GM19240 (cell line): ENCODE measurements around the gene CCDC116.
"Not testable (repeated sequence)": the region's sequence is repeated elsewhere in the genome, so short reads cannot be mapped to it uniquely, and the experiment has no call there.

ENCODE experiments used
- DNase-seq: peaks from one replicate; pipeline ENCODE4 v3.0.0; 2011; ENCODE audit warnings: low spot score; ENCODE audit not compliant: insufficient read length

Gene CCDC116, protein sequence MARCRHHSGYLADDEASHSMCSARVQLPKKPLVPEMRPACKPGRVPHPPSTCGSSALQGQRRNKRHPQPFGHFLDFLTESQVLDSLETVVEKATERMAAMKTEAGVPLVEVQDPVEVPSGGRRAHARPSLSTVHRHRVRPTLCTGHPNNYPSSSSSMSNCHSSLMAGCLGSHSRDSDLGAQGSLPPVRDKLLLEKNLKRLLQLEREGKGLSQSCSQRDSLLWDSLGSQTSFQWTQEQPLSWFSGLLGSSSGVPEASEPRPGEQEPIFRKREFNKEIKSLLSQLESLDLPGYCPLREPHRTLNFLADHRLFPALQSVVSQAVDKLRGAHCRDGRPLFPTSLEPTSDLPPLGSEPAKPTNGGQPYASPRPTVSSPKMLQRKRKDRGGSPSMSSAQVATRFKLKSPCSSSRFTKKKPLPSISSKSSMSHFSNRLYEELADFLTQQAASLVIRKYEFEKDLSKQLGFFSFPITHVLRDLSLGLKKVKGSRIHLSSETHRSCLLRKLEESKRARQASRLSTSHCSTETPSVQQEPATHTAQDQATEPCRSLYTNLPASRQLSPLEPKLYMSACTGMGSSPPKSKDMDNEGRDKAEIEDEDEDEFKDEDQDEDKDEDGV

DNA sequence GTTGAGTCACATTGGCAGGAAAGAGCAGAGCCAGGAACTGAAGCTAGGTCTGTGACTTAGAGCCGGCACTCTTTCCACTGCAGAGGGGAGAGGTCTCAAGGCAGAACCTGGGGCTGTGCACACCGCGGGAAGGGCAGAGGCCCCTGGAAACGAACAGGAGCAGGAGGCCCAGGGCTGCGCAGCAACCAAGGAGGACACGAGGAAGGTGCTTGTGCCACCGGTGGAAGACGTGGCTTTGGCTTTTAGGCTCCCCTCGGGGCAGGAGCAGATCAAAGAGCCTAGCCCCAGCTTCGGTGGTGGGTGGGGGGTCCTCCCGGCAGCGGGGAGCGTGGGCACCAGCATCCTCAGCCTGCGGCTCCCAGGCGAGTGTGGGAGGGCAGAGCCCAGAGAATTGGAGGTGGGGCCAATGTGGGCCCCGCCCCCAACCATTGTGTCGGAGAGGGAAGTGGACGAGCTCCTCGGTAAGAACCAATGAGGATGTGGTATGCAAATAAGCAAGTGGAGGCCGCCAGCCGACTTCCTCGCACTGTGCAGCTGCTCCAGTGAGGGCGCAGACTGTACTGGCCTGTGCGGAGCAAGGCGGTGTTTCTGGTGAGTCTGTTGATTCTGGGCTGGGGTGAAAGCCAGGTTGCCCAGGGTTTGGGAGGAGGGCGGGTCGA lies at the start of gene CCDC116:
Gene CCDC116 (plus strand): TSS at position 524 of the 659 bp plus-strand sequence. CDS start 422 bp downstream, outside the sequence.
- DNase-seq = no peak

DNA sequence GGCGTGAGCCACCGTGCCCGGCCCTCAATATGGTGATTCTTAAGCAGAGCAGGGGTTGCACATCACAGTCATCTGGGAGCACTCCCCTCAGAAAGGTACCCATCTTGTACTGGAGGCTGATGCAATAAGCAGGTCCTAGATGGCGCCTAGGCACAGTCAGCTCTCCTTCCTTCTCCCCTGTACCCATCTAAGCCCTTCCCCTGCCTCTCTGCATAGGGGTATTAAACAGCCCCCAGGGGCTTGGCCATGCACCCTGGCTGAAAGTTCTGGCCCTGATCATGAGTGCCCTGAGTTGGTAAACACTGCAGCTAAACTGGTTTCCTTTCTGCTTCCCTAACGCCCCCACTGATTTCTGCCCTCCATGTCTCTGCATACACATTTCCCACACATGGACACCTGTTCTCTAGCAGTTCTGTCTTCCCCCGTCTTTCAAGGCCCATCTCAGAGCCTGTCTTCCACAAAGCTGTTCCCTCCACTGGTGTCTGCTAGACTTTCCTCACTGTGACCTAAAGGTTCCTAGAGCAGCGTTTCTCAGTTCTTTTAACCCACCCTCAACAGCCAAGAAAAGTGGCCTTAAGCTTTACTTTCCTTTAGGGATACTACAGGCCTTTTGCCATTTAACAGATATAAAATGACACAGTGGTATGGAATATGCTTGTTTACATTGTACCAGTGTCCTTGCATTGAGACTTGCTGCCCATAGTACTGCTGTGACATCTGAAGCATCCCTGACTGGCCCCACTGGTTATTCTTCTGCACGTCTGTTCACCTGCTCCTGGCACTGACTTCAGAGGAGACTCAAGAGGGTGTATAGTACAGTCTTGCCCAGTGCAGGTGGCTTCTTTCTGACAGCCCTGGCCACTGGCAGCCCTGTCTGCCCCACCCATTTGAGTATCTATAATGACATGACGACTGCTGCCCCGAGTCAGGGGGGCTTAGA lies 49.5 kb upstream of the CCDC116 start:
- no peak for DNase-seq

DNA sequence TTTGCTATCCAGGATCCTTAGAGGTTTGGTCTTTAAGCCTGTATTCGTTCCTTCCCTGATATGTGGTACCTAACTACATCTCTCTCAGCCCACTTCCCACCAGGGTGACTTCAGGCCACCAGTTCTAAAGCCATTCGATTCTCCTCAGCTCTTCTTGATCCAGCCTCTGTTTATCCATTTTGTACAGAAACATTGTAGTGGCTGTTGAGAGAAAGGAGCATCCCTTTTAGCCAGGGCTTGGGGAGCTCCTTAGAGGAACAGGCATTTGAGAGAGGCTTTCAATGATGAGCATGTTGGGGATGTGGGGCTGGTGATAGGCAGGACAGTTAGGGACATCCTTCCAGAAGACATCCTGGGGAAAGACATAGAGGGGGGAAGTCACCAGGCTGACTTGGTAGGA lies 47.2 kb upstream of the CCDC116 start:
- DNase-seq = no peak

DNA sequence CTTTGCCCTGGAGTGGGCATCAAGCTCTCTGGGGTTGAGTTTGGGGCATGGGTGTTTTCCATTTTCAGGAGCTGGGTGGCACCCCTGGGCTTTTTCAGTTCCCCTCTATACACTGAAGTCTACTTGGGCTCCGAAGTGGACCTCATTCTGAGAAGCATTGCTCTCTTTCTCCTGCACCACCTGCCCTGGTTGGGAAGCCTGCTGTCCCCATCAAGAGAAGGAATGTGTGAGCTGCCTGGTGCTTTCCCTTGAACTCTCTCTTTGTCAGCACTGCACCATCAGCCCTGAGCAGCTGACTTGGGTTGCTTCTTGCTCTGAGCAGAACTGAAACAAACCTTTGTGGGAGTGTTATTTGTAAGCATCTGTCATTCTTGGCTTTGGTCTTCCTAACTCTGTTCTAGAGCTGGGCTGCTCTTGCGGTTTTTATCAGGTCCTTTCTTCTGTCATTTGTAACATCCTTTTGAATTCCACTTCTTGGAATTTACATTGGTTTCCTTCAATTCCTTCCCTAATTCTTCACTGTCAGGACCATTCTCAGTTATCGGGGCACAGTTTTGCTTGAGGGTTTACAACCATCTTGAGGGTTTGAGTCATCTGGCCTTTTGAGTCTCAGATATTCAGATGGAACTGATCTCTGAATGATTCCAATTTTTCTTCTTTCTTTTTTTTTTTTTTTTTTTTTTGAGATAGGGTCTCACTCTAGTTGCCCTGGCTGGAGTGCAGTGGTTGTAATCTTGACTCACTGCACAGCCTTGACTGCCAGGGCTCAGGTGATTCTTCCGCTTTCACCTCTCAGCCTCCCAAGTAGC lies 44.6 kb upstream of the CCDC116 start:
- DNase-seq = peak; percentile 84

DNA sequence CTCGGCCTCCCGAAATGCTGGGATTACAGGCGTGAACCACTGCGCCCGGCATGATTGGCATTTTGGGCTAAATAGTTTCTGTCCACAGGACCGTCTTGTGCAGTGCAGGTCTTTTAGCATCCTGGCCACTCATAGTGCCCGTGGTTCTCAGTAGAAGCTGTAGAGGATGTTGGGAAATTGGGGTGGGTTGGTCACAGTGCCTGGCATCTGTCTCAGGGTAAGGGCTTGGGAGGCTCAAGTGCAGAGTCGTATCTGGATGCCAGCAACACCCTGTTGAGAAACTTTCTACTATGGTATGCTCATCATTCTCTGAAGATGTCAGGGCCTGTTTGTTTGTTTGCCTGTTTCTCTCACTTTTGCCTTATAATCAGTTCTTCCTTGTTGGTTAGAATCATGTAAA lies 43.2 kb upstream of the CCDC116 start:
- no peak for DNase-seq

DNA sequence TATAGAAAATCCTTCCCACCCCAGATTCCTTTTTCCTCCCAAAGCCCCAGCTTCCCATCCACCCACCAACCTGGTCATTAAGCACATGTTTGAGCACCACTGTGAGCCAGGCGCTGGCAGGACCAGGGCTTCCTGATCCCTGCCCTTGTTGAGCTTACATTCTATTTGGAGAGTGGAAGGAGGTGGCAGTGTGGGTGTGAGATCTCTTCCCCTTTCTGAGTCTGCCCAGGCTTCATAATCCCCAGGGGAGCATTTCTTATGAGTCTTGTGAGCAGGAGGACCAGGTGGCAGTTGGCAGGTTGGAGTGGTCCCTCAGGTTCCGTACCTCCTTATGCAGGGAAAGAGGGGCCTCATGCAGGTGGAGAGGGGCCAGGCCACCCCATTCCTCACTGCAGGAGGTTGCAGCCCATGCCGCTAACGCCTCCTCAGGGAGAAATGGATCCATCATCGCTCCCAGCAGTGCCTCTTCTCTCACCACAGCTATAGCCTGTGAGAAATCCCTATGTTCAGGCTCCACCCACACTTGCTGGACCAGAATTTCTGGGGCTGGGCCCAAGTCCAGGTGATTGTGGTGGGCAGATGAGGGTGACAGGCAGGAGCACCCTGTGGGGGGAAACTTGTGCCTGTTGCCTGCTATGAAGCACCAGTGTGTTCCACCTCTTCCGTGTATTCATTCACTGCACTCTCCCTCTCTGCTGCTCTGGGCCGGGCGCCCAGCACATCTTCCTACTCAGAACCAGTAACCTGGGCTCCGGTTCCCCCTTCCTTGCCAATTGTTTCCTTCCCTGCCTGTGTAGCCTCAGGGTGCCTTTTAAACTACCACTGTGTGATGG lies 41.5 kb upstream of the CCDC116 start:
- DNase-seq = no peak

DNA sequence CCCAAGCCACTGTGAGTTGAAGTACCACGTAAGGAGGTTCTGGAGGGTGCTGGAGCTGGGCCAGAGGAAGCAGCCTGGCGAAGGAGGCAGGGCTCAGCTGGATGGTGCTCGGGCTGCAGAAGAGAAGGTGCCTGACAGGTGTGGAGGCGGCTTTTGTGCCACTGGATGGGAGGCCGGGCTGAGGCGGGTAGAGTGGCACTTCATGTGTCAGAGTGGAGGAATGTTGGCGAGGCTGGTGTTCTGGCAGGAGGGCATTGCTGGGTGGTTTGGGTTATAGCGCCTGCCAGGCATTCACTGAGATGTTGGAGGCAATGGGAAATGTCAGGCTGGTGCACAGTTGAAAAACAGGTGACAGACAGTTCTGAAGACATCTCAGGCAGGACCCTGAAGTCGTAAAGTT lies 40.9 kb upstream of the CCDC116 start:
- DNase-seq = no peak

DNA sequence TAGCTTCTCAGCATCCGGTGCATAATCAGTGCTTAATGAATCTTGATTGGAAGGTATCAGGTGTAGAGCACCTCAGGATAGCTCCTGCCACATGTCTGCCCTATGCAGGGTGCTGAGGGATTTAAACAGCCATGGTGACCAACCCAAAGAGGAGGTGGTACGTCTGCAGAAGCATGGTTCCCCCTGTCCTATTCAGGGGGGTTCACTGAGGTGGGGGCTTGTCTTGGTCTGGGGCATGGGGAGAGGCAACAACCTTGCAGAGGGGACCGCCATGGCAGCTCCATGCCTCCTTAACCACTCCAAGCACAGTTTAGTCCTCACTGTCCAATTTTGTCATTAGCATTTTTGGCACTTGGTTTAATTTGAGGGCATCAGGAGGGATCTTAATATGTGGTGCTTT lies 40.1 kb upstream of the CCDC116 start:
- no peak for DNase-seq

DNA sequence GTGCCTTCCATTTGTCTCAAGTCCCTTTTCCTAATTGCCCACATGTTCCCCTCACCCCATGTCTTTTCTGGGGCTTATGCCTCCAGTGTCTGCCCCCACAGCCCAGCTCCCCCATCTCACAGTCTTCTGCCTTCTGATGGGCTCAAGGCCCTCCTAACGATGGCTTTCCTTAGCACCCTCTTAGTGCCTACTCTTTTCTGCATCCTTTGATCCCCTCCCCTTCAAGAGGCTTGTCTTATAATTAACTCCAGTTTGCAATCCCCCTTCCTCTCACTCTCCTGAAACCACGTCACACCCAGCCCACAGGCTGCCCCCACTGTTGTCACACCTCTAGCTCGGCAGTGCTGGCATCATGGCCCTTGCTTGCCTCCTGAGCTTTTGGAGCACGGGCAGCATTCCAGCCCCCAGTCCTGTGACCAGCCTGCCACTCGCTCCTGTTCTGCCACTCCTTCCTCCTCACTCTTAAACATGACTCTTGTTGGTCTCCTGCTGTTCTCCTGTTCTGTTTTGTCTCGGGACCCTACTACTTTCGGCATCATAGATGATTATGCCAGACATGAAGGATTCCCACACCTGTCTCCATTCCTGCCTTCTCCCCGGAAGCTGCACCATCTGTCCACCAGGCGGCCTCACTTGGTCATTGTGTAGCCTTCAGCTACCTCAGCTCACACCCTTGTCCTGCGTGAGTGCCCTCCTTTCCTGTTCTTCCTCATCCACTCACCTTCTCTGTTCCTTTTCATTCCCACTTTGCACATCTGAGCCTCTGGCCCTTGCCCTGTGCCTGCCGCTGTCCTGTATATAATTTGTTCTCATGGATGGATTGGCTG lies 38.9 kb upstream of the CCDC116 start:
- DNase-seq = no peak

DNA sequence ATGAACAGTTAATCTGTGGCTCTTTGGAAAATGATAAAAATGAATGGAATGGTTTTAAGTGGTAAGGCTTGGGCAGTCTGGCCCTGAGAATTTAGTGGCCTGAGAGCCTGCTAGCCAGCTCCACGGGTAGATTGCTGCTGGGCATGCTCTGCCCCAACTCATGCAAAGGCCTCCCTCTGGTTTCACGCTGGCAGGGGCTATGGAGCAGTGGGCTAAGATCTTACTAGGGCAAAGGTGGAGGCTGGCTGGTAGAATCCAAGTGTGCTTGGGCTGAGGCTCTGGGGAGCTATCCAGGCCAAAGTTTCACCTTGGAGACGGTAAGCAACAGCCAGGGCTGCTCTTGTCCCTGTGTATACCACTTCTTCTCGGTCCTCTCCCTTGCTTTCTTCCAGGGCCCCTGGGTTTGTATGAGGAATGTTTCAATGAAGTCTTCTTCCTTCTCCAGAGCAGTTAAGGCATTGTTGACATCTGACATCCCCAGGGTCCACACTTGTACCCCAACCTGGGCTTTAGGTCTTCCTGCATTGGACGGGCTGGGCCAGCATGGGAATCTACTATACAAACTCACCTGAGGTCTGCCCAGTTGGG lies 37.6 kb upstream of the CCDC116 start:
- no peak for DNase-seq

DNA sequence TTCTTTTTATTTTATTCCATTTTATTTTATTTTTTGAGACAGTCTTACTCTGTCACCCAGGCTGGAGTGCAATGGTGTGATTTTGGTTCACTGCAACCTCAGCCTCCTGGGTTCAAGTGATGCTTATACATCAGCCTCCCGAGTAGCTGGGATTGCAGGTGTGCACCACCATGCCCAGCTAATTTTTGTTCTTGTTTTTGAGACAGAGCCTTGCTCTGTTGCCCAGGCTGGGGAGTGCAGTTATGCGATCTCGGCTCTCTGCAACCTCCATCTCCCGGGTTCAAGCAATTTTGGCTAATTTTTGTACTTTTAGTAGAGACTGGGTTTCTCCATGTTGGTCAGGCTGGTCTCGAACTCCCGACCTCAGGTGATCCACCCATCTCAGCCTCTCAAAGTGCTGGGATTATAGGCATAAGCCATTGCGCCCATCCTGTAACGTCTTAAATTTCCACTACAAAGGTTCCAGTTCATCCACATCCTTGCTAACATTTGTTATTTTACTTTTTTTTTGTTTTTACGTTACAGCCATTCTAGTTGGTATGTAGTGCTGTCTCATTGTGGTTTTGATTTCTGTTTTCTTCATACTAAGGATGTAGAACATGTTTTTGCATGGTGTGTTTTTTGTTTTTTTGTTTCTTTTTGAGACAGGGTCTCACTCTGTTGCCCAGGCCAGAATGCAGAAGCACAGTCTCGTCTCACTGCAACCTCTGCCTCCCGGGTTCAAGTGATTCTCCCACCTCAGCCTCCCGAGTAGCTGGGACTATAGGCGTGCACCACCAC lies 36.0 kb upstream of the CCDC116 start:
- DNase-seq = not testable (repeated sequence)

DNA sequence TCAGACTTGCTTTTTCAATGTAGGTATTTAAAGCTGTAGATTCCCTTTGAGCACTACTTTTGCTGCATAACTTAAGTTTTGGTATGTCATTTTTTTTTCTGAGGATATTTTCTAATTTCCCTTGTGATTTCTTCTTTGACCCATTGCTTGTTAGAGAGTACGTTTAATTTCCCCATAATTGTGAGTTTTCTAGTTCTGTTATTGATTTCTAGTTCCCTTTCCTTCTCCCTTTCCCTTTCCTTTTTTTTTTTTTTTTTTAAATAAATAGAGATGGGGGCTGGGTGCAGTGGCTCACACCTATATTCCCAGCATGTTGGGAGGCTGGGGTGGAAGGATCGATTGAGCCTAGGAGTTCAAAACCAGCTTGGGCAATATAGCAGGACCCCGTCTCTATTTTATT lies 34.3 kb upstream of the CCDC116 start:
- no peak for DNase-seq

DNA sequence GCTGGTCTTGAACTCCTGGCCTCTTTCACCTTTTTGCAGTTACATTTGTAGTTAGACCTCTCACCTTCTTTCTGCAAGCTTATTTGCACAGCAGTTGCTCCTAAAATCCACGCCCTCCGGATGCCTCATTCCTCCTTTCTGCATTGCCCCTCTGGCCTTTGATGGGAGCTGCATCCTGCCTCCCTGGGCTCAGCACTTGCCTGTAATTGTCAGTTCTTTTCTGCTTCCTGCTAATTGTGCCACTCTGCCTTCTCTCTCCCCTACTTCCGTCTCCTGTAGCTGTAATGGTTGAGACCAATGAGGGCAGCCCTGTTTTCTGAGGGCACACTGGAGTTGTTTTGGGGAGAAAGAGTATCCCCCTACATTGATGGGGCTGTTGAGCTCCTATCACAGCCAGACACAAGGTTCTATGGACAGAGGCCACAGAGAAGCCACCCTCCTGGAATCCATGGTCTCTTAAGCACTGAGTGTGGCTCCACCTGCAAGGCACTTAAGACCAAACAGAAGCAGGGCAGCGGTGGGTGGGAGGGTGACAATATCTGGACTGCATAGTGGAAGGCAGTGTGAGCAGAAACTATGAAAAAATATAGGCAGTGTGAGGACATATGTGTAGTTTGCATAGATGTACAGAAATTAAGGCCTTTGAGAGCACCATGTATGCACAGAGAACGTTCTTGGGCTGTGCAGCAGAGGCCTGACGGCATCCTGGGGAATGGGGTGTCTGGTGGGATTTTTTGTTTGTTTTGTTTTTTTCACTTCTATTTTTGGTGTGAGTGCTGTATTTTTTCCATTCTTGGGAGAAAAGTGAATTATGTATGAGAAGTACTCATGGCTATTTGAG lies 33.3 kb upstream of the CCDC116 start:
- no peak for DNase-seq

DNA sequence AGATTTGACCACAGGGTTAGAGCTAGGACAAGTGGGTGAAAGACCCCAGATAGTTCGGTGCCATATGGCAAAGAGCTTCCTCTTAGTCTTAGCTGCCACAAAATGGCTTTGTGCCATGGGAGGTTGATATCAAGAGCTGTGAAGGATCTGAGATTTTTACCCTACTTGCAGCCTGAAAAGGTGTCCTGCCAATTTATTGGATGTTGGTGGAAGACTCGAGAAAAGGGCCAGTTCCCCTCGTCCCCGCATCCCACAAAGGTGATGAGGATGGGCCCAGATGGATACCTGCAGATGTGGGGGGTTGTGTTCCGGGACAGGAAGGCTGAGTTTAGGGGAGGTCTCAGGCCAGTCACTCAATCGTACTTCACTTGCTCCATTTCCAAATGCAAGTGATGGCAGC lies 30.0 kb upstream of the CCDC116 start:
- DNase-seq = no peak

DNA sequence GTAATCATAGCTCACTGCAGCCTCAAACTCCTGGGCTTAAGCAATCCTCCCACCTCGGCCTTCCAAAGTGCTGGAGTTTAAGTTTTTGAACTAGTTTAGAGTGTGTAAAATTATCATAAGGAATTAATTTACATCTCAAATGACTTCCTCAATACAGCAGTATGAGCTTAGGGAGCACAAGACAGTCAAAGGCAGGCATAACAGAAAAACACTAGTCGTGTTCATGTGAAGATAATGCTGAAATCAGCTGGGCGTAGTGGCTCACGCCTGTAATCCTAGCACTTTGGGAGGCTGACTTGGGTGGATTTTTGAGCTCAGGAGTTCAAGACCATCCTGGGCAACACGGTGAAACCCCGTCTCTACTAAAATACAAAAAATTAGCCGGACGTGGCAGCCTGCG lies 28.6 kb upstream of the CCDC116 start:
- no peak for DNase-seq

DNA sequence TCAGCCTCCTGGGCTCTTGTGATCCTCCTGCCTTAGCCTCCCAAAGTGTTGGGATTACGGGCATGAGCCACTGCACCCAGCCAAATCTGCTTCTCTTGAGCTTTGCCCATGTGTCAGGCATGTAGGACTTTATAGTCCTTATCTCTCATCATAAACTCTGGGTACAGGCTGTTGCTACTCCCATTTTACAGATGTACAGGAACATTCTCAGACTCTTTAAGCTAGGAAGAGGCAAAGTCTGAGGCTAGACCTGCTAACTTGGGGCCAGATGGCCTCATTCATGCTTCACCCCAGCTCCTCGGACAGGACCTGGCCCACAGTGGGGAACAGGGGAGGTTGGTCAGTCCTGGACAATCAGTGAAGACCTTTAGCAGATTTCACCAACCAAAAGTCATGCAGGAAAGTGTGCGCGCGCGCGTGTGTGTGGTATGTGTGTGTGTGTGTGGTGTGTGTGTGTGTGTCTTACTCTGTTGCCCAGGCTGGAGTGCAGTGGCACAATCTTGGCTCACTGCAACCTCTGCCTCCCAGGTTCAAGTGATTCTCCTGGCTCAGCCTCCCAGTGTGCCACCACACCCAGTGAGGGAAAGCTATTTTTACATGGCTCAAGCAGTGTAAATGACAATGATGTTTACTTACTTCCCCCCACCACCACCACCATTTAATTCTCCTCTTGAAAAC lies 26.5 kb upstream of the CCDC116 start:
- DNase-seq = no peak
